Measurements from ENCODE around the gene CD200.

GRCh38 chr3:112379020-112379690, 46.2 kb downstream of the CD200 start:
- TF ChIP-seq CTCF (conservative IDR thresholded peaks at IDR 0.05; ENCODE audit: low read length) (no peak), EZH2phosphoT487 (IDR thresholded peaks at IDR 0.05; ENCODE audit: borderline replicate concordance) (no peak)

All from Loucy (cell line).